DMS114 treated with DMSO at 0.1 percent for 48 hours (cell line): ENCODE measurements around the gene THBS4.
"Not testable (repeated sequence)": the region's sequence is repeated elsewhere in the genome, so short reads cannot be mapped to it uniquely, and the experiment has no call there.

ENCODE experiments used
- DNase-seq: peaks from one replicate; lab custom pipeline; 2025; ENCODE audit not compliant: unreplicated experiment; lab: John Stamatoyannopoulos, UW

The THBS4 gene

GRCh38 chr5:80111376-80111990 is 76.3 kb downstream of the THBS4 start:
- not testable (repeated sequence) for DNase-seq

- DNase-seq, result no peak
Observed at GRCh38 chr5:80114860-80115259, 79.7 kb downstream of the THBS4 start.

GRCh38 chr5:80116000-80116399 is 80.9 kb downstream of the THBS4 start:
- DNase-seq, result no peak

DNA sequence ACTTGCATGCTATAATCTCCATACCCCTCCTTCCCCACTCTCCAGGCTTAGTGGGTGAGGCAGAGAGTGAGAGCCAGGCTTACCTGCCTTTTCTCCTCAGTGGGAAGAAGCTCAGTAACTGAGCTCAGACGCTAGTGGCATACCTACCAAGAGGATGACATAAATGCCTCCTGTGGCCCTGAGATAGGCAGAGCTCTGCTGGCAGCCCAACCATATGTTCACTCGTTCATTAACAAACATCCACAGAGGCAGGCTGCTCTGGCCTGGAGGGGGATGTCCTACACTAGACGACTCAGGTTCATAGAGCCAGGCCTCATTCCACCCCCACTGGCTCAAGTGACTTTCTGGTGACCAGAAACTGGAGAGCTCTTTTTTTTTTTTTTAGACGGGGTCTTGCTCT is 81.3 kb downstream of the THBS4 start:
- DNase-seq, result no peak

DNA sequence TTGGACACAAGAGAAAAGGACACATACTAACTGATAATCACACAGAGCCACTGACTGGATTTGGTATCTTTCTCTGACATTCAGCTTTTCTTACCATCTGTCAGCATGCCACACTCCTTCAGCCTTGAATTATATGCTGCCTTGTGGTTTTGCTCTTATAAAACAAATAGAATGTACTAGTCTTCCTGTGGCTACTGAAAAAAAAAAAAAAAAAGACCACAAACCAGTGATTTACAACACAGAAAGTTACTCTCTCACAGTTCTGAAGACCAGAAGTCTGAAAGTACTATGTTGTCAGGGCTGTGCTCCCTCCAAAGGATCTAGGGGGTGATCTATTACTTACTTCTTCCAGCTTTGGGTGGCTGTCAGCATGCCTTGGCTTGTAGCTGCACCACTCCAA is 82.3 kb downstream of the THBS4 start:
- DNase-seq, result no peak

- no peak for DNase-seq
Observed at GRCh38 chr5:80119372-80119771, 84.2 kb downstream of the THBS4 start.

GRCh38 chr5:80122579-80122978 is 87.4 kb downstream of the THBS4 start:
- no peak for DNase-seq

GRCh38 chr5:80124121-80124918 is 89.2 kb downstream of the THBS4 start:
- no peak for DNase-seq

DNA sequence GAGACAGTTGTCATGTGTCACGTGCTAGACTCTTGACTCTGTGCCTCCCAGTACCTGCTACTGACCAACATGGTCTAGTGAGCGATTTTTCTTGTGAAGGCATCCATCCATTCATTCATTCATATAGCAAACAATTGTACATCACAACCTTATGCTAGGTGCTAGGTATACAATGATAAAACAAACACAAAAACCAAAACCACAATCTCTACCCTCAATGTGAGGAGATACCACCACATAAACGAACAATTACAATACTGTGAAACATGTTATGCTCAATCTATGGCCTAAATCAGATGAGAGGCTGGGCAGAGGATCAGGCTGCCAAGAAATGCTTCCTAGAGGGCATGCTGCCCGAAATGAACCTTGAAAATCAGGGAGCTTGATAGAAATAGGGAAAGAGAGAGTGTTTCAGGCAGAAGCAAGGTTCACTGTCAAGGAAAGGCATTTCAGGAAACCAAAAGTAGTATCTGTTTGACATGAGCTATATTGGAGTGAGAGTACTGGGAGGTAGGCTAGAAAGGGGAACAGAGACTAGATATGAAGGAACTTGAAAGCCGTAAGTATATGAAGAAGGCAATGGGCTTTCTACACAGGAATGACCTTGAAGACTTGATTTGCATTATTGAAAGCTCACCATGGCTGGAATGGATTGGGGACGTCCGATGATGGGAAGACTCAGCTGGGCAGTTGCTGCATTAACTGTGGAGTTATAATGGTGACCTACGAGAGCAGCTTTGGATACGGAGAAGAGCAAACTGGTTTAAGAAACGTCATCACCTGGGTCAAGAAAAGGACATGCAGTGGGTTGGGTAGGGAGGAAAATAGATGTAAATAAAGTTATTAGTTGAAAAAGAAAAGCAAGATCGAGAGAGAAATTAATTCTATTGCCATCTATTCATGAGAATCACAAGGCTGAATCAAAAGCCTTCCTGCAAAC is 90.1 kb downstream of the THBS4 start:
- no peak for DNase-seq

GRCh38 chr5:80125962-80126480 is 90.9 kb downstream of the THBS4 start:
- no peak for DNase-seq

DNA sequence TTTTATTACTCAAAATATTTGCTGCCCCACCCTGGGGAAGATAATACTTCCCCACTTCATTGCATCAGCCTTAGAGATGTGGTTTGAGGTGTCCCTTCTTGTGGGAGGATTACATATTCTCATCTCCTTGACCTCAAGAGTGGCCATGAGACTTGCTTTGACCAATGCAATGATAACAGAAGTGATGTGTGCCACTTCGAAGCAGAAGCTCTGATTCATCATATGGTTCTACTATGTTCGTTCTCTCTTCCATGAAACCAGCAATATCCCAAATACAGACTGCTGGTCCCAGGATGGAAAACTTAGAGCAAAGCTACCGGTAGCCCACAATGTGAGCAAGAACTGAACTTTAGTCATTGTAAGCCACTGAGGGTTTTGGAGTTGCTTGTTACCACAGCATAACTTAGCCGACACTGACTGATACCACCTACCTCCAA is 92.0 kb downstream of the THBS4 start:
- no peak for DNase-seq

DNA sequence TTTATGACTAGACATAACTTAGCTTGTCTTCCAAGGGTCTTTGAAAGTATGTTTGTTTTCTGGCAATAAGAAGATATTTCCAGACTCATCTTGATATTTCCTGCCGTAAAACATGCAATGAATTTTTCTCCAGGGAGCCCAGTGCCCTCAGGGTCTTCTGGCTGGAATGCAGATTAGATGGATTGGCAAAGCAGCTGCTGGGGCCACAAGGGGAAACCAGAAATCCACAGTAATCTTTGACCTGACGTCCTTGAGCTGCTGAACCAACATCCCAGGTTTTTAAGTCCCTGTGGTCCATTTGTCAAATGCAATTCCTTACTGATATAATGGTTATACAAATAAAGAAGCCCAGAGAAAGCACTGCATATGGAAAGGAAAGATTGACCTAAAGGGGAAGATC is 93.0 kb downstream of the THBS4 start:
- no peak for DNase-seq

DNA sequence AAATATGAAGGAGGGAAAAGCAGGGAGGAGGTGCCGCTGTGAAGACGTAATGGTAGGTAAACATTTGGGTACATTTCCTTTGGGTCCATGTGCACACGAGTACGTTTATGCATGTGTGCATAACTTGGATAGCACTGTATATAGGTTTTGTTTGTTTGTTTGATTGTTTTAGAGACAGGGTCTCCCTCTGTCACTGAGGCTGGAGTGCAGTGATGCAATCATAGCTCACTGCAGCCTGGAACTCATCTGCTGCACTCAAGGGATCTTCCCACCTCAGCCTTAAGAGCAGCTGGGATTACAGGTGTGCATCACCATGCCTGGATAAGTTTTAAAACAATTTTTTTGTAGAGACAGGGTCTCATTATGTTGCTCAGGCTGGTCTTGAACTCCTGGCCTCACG is 94.0 kb downstream of the THBS4 start:
- DNase-seq, result no peak
